ENCODE data around the gene OPALIN. TPM values are rescaled to one million over a fixed set of nuclear protein-coding genes. Genes with fewer than 3 reads are reported as not detected.

The OPALIN gene
- total and polyA plus RNA-seq, 4 donors = not detected

- DNase-seq (ENCODE audit: low spot score) = no peak
- TF ChIP-seq GABPA (IDR thresholded peaks at IDR 0.05 in 1 of 2, conservative IDR thresholded peaks at IDR 0.05 in 1 of 2) = no peak
- TF ChIP-seq ZBTB33 (IDR thresholded peaks at IDR 0.05) = no peak
- no peak for TF ChIP-seq RXRA (IDR thresholded peaks at IDR 0.05)
- no peak for TF ChIP-seq JUND (IDR thresholded peaks at IDR 0.05)
- TF ChIP-seq FOXA1 (IDR thresholded peaks at IDR 0.05) = no peak
- TF ChIP-seq EGR1 (IDR thresholded peaks at IDR 0.05; ENCODE audit: low read depth in 2 of 2) = no peak
- no peak for TF ChIP-seq CTCF (IDR thresholded peaks at IDR 0.05; ENCODE audit: low read depth, low read length, missing input control)
- TF ChIP-seq HNF4A (conservative IDR thresholded peaks at IDR 0.05) = no peak
- no peak for TF ChIP-seq NR2F2 (IDR thresholded peaks at IDR 0.05)
- no peak for TF ChIP-seq TAF1 (conservative IDR thresholded peaks at IDR 0.05)
- TF ChIP-seq SP1 (IDR thresholded peaks at IDR 0.05) = no peak
- TF ChIP-seq ATF3 (IDR thresholded peaks at IDR 0.05) = no peak
- no peak for TF ChIP-seq FOXA2 (IDR thresholded peaks at IDR 0.05)
- TF ChIP-seq, protein P1, sequence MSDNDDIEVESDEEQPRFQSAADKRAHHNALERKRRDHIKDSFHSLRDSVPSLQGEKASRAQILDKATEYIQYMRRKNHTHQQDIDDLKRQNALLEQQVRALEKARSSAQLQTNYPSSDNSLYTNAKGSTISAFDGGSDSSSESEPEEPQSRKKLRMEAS (IDR thresholded peaks at IDR 0.05) = no peak
- no peak for TF ChIP-seq HNF4G (IDR thresholded peaks at IDR 0.05)
- no peak for TF ChIP-seq YY1 (IDR thresholded peaks at IDR 0.05)
Observed at GRCh38 chr10:96407560-96408069, 48.8 kb upstream of the OPALIN start.

GRCh38 chr10:96406091-96406490 lies 47.3 kb upstream of the OPALIN start:
- no peak overlapping the region for H3K9ac ChIP-seq (ENCODE audit: low read depth in 1 of 2, low read length in 2 of 2)
- H3K4me3 ChIP-seq (ENCODE audit: low read depth in 1 of 3, low read length in 3 of 3) = no peak overlapping the region
- DNase-seq (ENCODE audit: low spot score) = no peak
- H3K36me3 ChIP-seq (ENCODE audit: control insufficient read depth in 4 of 4, insufficient read depth in 3 of 4, low read depth in 1 of 4, low read length in 3 of 4) = no peaks in the 10 kb centered on the region
- no peaks in the 10 kb centered on the region for H3K9me3 ChIP-seq (ENCODE audit: control insufficient read depth in 4 of 4, low read length in 3 of 4)
- peaks cover 0 to 3% (median 1%) of the 10 kb centered on the region in 4 donors for H3K4me1 ChIP-seq (ENCODE audit: control insufficient read depth in 4 of 4, insufficient read depth in 4 of 4, low read length in 3 of 4)
- TF ChIP-seq HNF4G (IDR thresholded peaks at IDR 0.05) (no peak), RXRA (IDR thresholded peaks at IDR 0.05) (no peak), NR2F2 (IDR thresholded peaks at IDR 0.05) (no peak), HNF4A (conservative IDR thresholded peaks at IDR 0.05) (no peak), YY1 (IDR thresholded peaks at IDR 0.05) (no peak), FOXA2 (IDR thresholded peaks at IDR 0.05) (no peak), GABPA (IDR thresholded peaks at IDR 0.05 in 1 of 2, conservative IDR thresholded peaks at IDR 0.05 in 1 of 2) (no peak), JUND (IDR thresholded peaks at IDR 0.05) (no peak), SP1 (IDR thresholded peaks at IDR 0.05) (no peak), RAD21 (IDR thresholded peaks at IDR 0.05) (no peak), REST (IDR thresholded peaks at IDR 0.05) (no peak), ZBTB33 (IDR thresholded peaks at IDR 0.05) (no peak), CTCF (IDR thresholded peaks at IDR 0.05; ENCODE audit: low read depth, low read length, missing input control) (no peak)
- TF ChIP-seq, protein P1 (IDR thresholded peaks at IDR 0.05) = no peak
- H3K27me3 ChIP-seq (ENCODE audit: control insufficient read depth in 4 of 4, insufficient read depth in 4 of 4, low read length in 3 of 4) = peaks cover 0 to 4% (median 0%) of the 10 kb centered on the region in 4 donors
- 69% methylated on average over 5 of the region's 5 CpGs for WGBS
- H3K27ac ChIP-seq (ENCODE audit: low read depth in 1 of 2, low read length in 2 of 2) = no peak overlapping the region

More at GRCh38 chr10:96407560-96408069, 48.8 kb upstream of the OPALIN start:
- H3K4me1 ChIP-seq (ENCODE audit: control insufficient read depth in 4 of 4, insufficient read depth in 4 of 4, low read length in 3 of 4) = no peaks in the 10 kb centered on the region
- H3K36me3 ChIP-seq (ENCODE audit: control insufficient read depth in 4 of 4, insufficient read depth in 3 of 4, low read depth in 1 of 4, low read length in 3 of 4) = no peaks in the 10 kb centered on the region
- H3K27ac ChIP-seq (ENCODE audit: low read depth in 1 of 2, low read length in 2 of 2) = no peak overlapping the region
- no peaks in the 10 kb centered on the region for H3K9me3 ChIP-seq (ENCODE audit: control insufficient read depth in 4 of 4, low read length in 3 of 4)
- WGBS = 83% methylated on average over 15 of the region's 15 CpGs
- H3K4me3 ChIP-seq (ENCODE audit: low read depth in 1 of 3, low read length in 3 of 3) = no peak overlapping the region
- H3K9ac ChIP-seq (ENCODE audit: low read depth in 1 of 2, low read length in 2 of 2) = no peak overlapping the region
- H3K27me3 ChIP-seq (ENCODE audit: control insufficient read depth in 4 of 4, insufficient read depth in 4 of 4, low read length in 3 of 4) = peaks cover 0 to 9% (median 1%) of the 10 kb centered on the region in 4 donors
